ENCODE measurements around the gene SIN3B.
"Not testable (repeated sequence)": the region's sequence is repeated elsewhere in the genome, so short reads cannot be mapped to it uniquely, and the experiment has no call there.

DNA sequence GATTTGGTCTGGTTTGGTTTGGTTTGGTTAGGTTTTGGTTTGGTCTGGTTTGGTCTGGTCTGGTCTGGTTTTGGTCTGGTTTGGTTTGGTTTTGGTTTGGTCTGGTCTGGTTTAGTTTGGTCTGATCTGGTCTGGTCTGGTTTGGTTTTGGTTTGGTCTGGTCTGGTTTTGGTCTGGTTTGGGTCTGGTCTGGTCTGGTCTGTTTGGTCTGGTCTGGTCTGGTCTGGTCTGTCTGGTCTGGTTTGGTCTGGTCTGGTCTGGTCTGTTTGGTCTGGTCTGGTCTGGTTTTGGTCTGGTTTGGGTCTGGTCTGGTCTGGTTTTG, 45.7 kb downstream of the SIN3B start:
- TF ChIP-seq, protein P1, sequence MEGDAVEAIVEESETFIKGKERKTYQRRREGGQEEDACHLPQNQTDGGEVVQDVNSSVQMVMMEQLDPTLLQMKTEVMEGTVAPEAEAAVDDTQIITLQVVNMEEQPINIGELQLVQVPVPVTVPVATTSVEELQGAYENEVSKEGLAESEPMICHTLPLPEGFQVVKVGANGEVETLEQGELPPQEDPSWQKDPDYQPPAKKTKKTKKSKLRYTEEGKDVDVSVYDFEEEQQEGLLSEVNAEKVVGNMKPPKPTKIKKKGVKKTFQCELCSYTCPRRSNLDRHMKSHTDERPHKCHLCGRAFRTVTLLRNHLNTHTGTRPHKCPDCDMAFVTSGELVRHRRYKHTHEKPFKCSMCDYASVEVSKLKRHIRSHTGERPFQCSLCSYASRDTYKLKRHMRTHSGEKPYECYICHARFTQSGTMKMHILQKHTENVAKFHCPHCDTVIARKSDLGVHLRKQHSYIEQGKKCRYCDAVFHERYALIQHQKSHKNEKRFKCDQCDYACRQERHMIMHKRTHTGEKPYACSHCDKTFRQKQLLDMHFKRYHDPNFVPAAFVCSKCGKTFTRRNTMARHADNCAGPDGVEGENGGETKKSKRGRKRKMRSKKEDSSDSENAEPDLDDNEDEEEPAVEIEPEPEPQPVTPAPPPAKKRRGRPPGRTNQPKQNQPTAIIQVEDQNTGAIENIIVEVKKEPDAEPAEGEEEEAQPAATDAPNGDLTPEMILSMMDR (IDR thresholded peaks at IDR 0.05) = not testable (repeated sequence)
- not testable (repeated sequence) for TF ChIP-seq POLR2A (IDR thresholded peaks at IDR 0.05)

Data from adrenal gland (tissue), 5 donors.